H1 (cell line): ENCODE results near the gene DLL1. TPM values are rescaled to one million over a fixed set of nuclear protein-coding genes. Genes with fewer than 3 reads are reported as not detected.

Source experiments
- POU5F1 ChIP-seq: IDR thresholded peaks from 2 replicates; pipeline ENCODE4 v1.6.1; 2011; ENCODE audit warnings: low read depth, mild to moderate bottlenecking, low read length, moderate library complexity
- SUZ12 ChIP-seq: fragments of 200-600 bp; sonication (generic); IDR thresholded peaks from 2 replicates; pipeline ENCODE4 v1.6.1; 2012; ENCODE audit warnings: mild to moderate bottlenecking, inconsistent platforms, low read length, moderate library complexity, mixed read lengths
- TCF12 ChIP-seq: IDR thresholded peaks from 2 replicates; pipeline ENCODE4 v1.6.1; 2011; ENCODE audit warnings: low read depth, mild to moderate bottlenecking, low read length
- polyA plus RNA-seq, 7 experiments: library from polyadenylated mRNA; depleted of rRNA in 3 of 7; stranded (reverse) in 5 of 7; unstranded in 2 of 7; fragments of >200 nt in 5 of 7; fragments of 200-250 nt in 2 of 7; gene quantifications; 1 replicate in 5 of 7; 2 replicates in 1 of 7; 4 replicates in 1 of 7; pipeline versions ENCODE4 v1.2.1 to v1.2.3, GENCODE V29; 2011 to 2013; ENCODE audit warnings: missing spikeins in 2 of 7, mixed read lengths in 2 of 7
- total RNA-seq: library from RNA; stranded (reverse); fragmentation: NEBNext Ultra II Directional; extraction: Animal tissue kit (Norgen Biotek cat#: 25700); gene quantifications from 2 replicates; pipeline ENCODE4 v1.2.1, GENCODE V29; 2021
- TF ChIP-seq, protein P1 (sequence below): fragments of 300-600 bp; sonication (generic); IDR thresholded peaks from 2 replicates; pipeline ENCODE4 v1.7.1; 2012; ENCODE audit warnings: low read length, moderate library complexity, mild to moderate bottlenecking, inconsistent platforms; ENCODE audit not compliant: insufficient replicate concordance

Gene DLL1
- total and polyA plus RNA-seq, 2 of the 8 experiments (the other 6 are each of a cell fraction or from before 2014, with no cell fraction given): 1.7 to 3.8 TPM

DNA sequence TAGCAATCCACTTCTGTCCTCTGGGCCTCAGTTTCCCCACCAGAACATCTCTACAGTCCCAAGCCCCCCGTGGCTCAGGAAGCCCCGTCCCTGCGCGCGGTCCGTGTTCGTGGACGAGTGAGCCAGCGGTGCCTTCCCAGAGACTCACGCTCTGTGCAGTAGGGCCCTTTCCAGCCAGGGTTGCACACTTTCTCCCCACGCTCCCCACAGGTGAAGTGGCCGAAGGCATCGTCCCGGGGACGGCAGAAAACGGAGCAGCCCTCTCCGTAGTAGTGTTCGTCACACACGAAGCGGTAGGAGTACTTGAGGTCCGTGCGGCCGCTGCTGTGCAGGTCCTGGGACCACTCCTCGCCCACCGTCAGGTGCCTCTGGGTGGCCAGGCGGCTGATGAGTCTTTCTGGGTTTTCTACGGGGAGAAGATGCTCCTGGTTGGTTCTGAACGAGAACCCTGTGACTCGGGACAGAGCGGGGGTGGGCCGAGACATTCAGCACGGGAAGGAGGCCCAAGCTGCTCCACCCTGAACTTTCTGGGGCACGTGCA lies 2.7 kb downstream of the DLL1 start (continued):
- TF ChIP-seq, protein P1, sequence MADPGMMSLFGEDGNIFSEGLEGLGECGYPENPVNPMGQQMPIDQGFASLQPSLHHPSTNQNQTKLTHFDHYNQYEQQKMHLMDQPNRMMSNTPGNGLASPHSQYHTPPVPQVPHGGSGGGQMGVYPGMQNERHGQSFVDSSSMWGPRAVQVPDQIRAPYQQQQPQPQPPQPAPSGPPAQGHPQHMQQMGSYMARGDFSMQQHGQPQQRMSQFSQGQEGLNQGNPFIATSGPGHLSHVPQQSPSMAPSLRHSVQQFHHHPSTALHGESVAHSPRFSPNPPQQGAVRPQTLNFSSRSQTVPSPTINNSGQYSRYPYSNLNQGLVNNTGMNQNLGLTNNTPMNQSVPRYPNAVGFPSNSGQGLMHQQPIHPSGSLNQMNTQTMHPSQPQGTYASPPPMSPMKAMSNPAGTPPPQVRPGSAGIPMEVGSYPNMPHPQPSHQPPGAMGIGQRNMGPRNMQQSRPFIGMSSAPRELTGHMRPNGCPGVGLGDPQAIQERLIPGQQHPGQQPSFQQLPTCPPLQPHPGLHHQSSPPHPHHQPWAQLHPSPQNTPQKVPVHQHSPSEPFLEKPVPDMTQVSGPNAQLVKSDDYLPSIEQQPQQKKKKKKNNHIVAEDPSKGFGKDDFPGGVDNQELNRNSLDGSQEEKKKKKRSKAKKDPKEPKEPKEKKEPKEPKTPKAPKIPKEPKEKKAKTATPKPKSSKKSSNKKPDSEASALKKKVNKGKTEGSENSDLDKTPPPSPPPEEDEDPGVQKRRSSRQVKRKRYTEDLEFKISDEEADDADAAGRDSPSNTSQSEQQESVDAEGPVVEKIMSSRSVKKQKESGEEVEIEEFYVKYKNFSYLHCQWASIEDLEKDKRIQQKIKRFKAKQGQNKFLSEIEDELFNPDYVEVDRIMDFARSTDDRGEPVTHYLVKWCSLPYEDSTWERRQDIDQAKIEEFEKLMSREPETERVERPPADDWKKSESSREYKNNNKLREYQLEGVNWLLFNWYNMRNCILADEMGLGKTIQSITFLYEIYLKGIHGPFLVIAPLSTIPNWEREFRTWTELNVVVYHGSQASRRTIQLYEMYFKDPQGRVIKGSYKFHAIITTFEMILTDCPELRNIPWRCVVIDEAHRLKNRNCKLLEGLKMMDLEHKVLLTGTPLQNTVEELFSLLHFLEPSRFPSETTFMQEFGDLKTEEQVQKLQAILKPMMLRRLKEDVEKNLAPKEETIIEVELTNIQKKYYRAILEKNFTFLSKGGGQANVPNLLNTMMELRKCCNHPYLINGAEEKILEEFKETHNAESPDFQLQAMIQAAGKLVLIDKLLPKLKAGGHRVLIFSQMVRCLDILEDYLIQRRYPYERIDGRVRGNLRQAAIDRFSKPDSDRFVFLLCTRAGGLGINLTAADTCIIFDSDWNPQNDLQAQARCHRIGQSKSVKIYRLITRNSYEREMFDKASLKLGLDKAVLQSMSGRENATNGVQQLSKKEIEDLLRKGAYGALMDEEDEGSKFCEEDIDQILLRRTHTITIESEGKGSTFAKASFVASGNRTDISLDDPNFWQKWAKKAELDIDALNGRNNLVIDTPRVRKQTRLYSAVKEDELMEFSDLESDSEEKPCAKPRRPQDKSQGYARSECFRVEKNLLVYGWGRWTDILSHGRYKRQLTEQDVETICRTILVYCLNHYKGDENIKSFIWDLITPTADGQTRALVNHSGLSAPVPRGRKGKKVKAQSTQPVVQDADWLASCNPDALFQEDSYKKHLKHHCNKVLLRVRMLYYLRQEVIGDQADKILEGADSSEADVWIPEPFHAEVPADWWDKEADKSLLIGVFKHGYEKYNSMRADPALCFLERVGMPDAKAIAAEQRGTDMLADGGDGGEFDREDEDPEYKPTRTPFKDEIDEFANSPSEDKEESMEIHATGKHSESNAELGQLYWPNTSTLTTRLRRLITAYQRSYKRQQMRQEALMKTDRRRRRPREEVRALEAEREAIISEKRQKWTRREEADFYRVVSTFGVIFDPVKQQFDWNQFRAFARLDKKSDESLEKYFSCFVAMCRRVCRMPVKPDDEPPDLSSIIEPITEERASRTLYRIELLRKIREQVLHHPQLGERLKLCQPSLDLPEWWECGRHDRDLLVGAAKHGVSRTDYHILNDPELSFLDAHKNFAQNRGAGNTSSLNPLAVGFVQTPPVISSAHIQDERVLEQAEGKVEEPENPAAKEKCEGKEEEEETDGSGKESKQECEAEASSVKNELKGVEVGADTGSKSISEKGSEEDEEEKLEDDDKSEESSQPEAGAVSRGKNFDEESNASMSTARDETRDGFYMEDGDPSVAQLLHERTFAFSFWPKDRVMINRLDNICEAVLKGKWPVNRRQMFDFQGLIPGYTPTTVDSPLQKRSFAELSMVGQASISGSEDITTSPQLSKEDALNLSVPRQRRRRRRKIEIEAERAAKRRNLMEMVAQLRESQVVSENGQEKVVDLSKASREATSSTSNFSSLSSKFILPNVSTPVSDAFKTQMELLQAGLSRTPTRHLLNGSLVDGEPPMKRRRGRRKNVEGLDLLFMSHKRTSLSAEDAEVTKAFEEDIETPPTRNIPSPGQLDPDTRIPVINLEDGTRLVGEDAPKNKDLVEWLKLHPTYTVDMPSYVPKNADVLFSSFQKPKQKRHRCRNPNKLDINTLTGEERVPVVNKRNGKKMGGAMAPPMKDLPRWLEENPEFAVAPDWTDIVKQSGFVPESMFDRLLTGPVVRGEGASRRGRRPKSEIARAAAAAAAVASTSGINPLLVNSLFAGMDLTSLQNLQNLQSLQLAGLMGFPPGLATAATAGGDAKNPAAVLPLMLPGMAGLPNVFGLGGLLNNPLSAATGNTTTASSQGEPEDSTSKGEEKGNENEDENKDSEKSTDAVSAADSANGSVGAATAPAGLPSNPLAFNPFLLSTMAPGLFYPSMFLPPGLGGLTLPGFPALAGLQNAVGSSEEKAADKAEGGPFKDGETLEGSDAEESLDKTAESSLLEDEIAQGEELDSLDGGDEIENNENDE: no peak
- TF ChIP-seq POU5F1 (no peak), TCF12 (no peak), SUZ12 (no peak)
